Epidermal melanocyte (primary cell): Measurements from ENCODE around the gene QSER1.
"Not testable (repeated sequence)": the region's sequence is repeated elsewhere in the genome, so short reads cannot be mapped to it uniquely, and the experiment has no call there.

Experiments
- DNase-seq: peaks from one replicate; pipeline ENCODE4 v3.0.0; 2011; ENCODE audit warnings: low spot score; ENCODE audit not compliant: insufficient read length

Gene QSER1

DNA sequence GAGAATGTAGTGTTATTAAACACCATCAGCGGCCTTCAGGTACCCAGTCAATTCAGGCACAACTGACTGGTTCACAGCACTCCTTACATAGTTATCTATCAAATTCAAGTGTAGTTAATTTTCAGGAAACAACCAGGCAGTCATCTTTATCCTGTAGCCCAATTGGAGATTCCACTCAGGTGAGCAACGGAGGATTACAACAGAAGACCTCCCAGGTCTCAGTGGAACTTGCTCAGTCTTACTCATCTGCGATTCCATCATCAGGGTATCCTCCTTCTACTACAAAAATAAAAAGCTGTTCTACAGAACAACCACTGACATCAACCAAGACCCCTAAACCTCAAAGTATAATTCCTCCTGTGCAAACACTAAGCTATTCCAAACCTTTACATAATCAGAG lies 39.6 kb downstream of the QSER1 start:
- no peak for DNase-seq

DNA sequence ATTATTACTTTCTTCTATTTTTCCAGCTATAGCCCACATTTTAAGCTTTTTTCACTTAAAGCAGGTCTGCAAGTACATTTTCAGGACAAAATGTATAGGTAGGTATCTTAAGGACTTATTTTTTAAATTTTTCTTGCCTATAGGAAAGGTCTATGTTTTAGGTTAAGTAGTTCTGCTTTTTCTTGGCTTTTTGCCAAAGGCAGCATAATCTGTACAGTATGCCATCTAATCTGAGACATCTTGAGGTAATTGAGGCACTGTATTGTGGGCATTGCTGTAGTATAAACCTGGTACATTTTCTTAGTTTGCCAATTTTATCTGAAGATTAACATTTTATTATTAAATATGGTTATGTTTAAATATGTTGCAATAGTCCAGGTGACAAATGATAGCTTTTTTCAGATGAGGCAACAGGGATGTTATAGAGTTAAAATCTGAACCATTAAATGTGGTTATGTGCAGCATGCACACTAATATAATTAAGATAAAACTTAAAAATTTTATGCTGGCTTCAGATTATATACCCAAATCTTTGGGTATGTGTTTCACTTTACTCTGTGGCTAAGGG lies 42.9 kb downstream of the QSER1 start:
- DNase-seq: no peak

DNA sequence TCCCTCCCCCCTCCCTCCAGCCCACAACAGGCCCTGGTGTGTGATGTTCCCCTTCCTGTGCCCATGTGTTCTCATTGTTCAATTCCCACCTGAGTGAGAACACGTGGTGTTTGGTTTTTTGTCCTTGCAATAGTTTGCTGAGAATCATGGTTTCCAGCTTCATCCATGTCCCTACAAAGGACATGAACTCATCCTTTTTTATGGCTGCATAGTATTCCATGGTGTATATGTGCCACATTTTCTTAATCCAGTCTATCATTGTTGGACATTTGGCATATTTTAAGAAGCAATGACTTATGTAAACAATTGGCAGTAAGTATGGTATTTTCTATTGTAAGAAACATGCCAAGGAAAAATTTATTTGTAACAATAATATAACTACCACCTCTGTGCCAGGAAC lies 43.6 kb downstream of the QSER1 start:
- not testable (repeated sequence) for DNase-seq

DNA sequence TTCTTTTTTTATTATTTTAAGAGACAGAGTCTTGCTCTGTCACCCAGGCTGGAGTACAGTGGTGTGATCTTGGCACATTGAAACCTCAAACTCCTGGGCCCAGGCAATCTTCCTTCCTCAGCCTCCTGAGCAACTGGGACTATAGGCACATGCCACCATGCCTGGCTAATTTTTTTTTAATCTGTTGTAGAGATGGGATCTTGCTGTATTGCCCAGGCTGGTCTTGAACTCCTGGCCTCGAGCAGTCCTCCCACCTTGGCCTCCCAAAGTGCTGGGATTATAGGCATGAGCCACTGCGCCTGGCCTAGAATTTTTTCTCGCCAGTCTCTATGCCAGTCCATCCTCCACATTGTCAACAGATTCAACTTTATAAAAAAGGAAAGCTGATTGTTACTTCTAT lies 44.7 kb downstream of the QSER1 start:
- not testable (repeated sequence) for DNase-seq

DNA sequence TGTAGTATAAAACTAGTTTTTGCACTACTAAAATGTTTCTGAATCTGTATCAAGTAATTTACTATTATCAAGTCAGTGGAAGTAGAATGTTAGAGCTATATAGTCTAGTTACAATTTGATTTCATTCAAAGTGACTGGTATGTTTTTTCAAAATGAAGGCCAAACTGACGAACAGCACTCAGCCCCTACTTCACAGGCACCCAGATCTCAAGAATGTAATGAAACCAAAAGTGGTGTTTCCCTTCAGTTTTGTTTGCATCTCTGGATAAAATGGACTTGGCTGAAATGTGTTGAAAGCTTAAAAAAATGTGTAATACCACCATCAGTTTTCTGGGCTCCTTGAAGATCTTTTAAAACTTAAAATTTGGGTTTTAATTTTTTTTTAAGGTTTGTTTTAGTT lies 46.4 kb downstream of the QSER1 start:
- no peak for DNase-seq

DNA sequence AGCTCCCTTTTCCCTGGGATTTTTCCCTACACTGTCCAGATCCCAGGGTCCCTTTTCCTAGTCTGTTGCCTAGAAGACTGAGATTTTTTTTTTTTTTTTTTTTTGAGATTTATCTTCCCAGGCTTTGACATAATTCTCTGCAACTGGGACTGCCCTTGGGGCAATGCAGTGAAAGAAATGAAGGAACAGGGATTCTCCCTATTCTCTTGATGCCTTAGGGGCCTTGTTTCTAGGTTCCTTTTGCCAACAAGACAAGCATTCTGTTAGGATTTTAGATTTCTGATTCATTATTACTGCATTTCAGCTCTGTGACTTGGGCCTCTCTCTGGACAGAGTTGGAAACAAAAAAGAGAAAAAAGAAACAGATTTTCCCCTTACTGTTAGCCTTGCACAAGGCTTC lies 47.3 kb downstream of the QSER1 start:
- peak; percentile 72 for DNase-seq

DNA sequence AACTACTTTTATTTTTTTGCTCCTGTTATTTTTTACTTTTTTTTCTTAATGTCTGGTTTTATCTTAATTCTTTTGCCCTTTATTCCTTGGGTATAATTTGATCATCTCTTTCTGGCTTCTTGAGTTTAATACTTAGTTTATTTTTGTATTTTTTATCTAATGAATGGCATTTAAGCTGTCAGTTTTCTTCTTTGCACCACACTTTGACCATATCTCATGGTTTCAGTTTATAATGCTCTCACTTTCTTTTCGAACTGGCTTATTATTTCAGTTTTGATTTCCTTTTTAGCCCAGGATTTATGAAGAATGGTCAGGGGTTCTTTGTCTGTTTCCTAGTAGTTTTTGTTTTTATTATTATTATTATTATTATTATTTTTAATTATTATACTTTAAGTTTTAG lies 48.3 kb downstream of the QSER1 start:
- no peak for DNase-seq

DNA sequence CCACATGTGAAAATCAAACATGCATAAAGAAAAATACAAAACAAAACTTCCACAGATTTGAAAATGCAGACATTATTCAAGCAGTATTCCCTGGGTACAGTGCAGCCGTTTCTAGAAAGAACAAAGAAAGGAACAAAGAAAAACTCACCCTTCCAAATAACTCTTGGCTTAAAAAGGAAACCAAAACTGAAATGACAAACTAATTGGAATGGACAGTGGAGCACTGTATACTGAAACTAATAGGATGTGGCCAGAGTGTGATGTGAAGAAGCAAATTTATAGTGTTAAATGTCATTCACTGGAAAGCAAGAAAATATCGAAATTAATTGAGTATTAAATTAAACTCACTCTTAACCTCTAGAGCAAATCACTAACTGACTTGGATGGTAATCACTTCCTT lies 55.4 kb downstream of the QSER1 start:
- DNase-seq: no peak

DNA sequence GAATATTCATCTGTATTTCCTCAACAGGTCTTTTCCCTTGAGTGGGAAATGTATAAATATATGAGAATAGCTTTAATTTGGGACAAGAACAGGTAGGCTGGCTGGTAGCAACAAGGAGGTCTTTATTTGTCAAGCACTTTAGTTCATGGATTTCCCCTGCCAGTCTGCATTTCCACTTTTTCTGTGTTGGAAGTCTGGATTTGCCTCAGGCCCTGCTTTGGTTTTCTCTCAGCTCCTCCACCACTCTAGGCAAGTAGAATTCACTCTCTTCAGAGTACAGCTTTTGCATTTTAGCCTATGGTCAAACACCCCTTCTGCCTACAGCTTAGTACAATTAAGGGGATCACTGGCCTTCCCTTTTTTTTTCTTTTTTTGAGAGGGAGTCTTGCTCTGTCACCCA lies 57.1 kb downstream of the QSER1 start:
- no peak for DNase-seq

DNA sequence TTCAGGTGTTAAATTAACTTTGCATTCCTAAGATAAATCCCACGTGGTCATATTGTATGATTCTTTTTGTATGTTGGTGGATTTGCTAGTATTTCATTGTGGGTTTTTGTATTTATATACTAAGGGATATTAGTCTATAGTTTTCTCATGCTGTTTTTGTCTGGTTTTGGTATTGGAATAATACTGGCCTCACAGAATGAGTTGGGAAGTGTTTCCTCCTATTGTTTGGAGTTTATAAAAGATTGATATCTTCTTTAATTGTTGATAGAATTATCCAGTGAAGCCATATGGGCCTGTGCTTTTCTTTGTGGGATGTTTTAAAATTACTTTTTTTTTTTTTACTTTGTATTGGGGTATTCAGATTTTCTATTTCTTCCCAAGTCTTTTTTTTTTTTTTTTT lies 59.8 kb downstream of the QSER1 start:
- no peak for DNase-seq

DNA sequence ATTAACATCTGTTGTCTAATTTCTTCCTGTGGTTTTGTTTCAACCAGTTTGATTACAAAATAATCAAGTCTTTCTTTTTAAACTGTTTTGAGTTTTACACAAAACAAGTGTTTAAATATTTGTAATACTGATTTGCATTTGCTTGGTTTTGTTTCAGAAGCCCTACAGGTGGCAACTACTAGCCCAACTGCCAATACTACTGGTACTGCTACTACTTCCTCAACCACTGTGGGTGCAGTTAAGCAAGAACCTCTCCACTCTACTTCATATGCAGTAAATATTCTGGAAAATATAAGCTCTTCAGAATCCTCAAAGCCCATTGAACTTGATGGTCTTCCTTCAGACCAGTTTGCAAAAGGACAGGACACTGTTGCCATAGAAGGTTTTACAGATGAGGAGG lies 61.1 kb downstream of the QSER1 start:
- DNase-seq: no peak

DNA sequence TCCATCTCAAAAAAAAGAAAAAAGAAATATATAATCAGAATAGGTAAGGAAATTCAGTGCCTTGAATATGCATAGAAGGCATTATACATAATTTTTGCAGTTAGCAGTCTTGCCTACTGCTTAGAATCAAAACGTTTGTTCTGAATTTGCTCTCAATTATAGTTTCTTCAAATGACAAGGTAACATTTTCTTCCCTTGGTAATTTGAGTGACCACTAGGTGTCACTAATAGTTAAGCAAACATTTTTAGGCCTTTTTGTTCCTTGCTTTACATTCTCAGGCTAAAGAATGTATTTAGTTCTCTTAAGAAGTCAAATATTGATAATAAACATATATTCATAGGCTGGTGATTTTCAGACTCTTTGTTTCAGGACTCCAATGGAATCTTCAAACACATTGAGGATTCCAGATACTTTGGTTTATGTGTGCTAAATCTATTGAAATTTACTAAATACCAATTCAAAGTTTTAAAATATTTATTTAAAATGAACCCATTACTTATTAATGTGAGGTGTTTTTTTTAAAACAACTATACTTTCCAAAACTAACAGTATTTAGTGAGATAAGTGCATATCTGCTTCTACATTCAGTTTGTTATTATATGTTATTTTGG lies 68.0 kb downstream of the QSER1 start:
- DNase-seq: no peak

DNA sequence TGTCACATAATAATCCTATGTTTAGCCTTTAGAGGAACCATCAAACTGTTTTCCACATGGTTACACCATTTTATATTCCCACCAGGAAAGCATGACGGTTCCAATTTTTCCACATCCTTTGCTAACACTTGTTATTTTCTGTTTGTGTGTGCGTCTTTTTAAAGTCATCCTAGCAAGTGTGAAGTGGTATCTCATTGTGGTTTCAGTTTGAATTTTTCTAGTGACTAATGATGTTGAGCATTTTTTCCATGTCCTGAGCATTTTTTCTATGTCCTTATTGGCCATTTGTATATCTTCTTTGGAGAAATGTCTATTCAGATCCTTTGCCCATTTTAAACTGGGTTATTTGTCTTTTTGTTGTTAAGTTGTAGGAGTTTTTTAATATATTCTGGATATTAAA lies 69.4 kb downstream of the QSER1 start:
- DNase-seq: no peak

DNA sequence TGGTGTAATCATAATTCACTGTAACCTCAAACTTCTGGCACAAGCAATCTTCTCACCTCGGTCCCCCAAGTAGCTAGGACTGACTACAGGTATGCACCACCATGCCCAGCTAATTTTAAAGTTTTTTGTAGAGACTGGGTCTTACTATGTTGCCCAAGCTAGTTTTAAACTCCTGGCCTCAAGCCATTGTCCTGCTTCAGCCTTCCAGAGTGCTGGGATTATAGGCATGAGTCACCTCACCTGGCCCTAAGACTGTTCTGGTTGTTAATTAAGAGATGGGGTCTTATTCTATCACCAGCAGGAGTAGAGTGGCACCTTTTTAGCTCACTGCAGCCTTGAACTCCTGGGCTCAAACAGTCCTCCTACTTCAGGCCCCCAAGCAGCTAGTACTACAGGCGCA lies 71.1 kb downstream of the QSER1 start:
- no peak for DNase-seq

DNA sequence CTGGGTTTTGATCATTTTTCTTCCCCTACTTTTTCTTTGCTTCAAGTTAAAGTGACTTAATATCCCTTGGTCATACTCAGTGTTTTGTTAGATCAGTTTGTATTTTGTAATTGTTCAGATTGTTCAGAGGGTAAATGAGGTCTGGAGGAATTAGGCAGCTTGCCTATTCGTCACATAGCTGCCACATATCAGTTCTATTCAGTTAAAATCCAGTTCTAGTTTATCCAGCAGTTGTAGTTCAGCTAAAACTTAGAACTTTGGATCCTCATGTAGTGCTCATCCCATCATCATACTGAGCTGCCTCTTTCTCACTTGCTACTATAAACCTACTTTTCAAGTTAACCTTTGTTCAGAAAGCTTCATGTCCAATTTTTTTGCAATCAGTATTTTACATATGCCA lies 75.9 kb downstream of the QSER1 start:
- no peak for DNase-seq

DNA sequence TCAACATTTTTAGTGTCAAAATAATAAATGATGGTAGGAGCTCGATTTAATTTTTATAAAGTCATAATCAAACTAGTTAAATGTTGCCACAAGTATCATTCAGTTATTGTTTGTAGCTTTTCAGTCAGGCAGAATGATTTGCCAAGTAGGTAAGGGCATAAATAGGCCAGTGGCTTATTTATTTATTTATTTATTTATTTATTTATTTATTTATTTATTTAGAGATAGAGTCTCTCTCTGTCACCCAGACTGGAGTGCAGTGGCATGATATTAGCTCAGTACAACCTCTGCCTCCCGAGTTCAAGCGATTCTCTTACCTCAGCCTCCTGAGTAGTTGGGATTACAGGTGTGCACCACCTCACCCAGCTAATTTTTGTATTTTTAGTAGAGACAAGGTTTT lies 79.6 kb downstream of the QSER1 start:
- DNase-seq: not testable (repeated sequence)

DNA sequence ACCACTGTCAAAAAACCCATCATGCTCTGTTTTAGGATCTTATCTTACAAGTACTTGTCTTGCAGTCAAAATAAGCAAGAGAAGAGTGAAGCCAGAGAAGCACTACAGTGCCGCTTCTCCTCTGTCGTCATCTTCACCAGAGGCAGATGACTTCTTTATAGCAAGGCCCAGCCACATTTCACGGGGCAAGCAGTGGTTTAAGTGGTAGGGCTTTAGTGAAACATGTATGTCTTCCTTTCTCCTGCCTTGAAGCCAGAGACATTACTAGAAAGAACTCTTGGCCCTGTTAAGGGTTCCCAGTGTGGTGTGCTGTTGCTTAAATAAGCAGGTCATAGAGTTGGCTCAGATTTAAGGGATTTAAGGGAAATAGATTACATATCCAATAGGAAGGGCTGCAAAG lies 80.2 kb downstream of the QSER1 start:
- DNase-seq: no peak

DNA sequence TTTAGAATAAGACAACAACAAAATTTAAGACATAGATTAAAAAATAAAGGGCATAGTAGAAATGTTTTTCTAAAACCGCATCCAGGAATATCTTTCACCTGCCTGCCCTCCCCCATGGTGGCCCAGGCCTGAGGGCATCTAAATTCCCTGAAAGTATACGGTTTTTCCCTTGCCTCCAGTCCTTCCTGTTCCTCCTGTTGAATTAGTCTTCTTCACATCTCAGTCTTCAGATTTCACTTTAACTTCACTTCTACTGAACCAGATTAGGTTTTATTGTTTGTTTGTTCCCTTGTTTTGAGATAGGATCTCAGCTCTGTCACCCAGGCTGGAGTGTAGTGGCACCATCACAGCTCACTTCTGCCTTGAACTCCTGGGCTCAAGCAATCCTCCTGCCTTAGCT lies 90.0 kb downstream of the QSER1 start:
- DNase-seq: no peak

DNA sequence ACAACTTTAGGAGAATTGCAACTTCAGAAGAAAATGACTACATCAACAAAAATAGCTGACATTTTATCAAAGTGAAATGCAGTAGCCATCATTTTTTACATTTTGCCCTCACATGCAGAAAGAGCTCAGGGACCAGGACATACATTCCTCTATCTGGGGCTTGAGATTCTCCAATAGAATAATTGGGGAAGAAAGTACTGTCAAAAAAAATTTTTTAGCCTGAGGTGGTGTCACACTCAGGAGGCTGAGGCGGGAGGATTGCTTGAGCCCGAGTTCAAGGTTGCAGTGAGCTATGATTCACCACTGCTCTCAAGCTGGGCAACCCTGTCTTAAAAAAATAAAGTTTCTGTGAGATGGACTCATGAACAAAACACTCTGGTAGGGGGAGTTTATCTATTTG lies 90.9 kb downstream of the QSER1 start:
- no peak for DNase-seq

DNA sequence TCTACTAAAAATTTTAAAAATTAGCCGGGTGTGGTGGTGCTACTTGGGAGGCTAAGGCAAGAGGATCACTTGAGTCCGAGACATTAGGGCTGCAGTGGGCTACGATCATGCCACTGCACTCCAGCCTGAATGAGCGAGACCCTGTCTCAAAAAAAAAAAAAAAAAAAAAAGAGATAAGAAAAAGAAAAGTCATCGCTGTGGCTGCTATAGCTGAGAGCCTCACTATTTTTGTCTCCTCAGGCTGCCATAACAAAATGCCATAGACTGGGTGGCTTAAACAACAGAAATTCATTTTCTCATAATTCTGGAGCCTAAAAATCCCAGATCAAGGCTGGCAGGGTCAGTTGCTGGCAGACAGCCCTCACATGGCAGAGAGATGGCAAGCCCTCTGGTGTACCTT lies 93.0 kb downstream of the QSER1 start:
- no peak for DNase-seq

DNA sequence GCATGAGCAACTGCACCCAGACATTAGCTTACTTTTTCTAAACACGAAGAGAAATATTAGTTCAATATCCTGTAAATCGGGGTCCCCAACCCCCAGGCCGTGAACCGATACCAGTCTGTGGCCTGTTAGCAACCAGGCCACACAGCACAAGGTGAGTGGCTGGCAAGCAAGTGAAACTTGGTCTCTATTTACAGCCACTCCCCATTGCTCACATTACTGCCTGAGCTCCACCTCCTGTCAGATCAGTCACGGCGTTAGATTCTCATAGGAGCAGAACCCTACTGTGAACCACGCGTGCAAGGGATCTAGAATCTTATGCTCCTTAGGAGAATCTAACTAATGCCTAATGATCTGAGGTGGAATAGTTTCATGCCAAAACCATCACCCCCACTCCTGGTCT lies 95.2 kb downstream of the QSER1 start:
- DNase-seq: no peak

DNA sequence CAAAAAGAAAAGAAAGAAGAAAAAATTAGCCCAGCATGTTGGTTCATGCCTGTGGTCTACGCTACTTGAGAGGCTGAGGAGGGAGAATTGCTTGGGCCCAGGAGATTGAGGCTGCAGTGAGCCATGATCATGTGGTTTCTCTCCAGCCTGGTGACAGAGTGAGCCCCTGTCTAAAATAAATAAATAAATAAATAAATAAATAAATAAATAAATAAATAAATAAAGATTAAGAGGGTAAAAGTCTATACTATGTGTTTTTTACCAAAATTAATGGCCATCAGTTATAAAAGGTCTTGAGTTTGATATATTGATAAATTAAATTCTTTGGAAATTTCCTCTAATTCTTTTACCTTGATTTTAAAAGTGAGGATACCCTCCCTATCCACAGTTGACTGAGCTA lies 97.9 kb downstream of the QSER1 start:
- DNase-seq: no peak

DNA sequence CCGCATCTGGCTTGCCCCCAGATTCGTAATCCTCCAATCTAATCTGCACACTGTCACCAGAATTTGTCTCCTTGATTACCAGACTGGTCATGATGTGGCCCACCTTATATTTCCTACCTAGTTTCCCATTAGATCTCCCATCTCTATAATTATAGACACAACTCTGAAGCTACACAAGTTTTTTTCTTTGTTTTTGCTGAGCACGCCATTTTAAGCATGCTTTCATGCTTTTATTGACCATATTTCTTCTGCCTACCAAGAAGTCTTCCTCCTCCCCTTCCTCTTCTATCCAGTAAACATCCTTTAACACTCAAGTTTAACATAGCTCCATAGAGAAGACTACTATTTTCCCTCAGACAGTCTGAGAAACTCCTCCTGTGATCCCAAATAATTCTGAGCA lies 98.8 kb downstream of the QSER1 start:
- DNase-seq: no peak

DNA sequence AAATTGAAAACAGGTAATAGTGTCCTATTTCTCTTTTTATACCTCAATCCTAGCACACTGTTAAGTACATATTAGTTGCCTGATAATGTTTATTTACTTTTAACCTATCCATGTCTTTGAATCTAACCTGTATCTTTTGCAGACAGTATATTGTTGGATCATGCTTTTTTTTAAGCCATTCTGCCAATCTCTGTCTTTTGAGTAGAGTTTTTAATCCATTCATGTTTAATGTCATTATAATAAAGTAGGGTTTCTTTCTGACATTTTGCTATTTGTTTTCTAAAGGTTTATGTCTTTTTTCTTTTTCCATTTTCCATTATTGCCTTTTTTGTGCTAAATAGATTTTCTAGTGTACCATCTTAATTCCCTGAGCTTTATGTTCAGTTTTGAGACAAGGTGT lies 99.3 kb downstream of the QSER1 start:
- DNase-seq: no peak
